ENCODE measurements around the gene ANKRD29.
"Not testable (repeated sequence)": the region's sequence is repeated elsewhere in the genome, so short reads cannot be mapped to it uniquely, and the experiment has no call there.

ANKRD29 gene

DNA sequence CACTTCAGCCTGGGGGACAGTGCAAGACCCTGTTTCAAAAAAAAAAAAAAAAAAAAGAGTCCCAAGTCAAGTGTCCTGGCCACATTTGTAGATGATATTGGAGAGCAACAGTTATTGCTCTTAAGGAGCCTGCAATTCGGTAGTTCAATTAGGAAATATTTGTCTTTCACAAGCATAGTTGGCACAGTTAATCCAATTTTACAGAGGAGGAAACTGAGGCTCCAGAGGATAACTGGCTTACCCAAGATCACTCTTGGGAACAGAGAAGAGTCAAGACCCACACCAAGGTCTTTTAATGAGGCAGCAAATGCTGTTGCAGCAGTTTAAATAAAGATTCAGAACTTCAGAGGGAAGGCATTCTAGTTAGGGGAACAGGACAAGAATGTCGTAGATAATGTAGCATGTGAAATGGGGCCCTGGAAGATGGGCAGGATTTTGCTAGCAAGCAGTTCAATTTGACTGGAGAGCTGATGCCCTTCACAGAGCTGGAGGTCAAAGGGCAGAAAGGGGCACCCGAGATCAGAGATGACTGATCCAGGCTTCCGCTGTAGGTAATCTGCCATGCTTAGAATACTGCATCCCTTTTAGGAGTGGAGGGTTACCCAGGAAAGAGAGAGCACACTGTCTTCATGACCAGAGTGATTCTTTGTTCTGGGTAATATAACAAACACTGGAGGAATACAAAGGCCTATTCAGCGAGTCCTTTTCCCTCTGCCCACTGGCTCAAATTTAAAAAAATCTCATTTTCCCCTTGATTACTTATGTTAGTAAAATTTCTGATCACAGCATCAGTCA lies 79.4 kb downstream of the ANKRD29 start:
- DNase-seq (ENCODE audit: low spot score), result no peak

DNA sequence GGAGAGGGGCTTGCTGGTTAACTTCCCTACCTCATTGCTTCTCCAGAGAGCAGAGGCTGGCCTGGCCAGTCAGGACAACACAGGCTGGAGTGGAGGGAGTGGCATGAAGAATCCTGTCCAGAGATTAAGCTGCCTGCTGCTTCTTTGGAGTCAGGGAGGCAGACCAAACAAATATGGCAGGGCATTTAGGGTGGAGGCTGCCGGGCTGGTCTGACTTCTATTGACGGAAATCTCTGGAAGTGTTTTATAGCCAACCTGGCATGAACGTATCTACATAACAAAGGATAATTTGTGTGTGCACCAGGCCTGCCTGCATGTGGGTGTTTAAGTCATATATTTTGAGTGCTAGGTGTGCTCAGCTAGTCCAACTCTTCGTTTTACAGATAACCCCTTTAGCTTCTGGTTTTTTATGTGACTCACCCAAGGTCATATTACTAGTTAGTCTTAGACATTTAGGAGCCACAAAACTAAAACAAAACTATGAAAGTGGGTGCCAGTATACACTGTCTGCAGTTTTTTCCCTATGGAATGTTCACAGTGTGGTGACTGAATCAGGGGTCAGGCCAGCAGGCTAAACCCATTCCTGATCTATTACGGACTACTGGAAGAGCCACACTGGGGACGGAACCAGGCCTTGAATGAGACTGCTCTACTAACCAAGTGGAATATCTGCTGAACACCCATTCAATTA lies 81.9 kb downstream of the ANKRD29 start:
- no peak for DNase-seq (ENCODE audit: low spot score)

DNA sequence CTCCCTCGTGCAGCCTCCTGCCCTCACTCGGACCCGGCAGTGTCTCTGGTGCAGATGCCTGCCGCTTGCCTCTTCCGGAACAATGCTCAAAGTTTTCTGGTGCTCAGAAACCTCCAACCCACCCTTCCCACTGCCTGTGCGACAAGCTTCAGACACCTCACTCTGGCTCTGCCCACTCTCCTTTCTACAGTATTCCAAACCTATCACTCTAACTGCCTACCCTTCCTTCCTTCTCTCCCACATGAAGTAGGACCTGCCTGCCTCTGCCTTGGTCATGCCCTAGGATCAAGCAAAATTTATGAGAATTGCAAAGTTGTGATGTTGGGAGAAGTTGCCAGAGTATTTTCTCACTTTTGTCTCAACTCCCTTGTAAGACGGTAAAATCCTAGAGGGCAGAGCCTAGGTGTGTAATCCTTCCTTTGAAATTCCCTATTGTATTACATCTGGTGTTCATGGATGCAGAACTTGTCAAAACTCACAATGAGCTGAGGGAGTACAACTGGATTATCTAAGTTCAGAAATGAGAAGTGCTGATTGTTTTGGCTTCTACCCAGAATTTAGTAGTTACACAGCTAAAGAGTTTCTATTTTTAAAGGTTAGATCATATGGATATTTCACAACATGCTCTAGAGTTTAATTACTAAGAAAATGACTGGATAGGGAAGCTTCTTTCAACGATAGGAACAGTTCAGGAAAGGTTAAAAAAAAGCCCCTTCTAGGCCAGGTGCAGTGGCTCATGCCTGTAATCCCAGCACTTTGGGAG lies 83.6 kb downstream of the ANKRD29 start:
- no peak for DNase-seq (ENCODE audit: low spot score)

DNA sequence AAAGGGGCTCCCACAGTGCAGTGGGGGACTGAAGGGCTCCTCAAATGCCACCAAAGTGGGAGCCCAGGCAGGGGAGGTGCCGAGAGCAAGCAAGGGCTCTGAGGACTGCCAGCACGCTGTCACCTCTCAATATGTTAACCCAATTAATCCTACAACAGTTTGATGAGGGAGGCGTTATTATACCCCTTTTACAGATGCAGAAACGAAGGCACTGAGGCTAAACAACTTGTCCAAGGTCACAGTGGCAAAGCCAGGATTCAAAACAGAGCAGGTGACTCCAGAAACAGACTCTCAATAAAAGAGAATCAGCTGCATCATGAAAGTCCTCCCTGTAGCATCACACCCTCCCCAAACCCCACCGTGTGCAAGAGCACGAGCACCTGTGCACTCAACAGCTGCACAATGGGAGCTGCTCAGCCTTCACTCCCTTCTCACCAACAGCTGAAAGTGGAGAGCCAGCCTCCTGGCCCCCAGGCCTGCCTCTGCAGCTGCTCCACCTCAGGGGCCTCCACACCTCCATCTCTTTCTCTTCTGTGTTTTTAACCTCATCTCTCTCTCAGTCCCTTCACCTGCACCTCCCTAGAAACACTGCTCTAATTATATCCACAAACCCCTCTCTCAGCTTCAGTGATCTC lies 84.5 kb downstream of the ANKRD29 start:
- DNase-seq (ENCODE audit: low spot score), result no peak

DNA sequence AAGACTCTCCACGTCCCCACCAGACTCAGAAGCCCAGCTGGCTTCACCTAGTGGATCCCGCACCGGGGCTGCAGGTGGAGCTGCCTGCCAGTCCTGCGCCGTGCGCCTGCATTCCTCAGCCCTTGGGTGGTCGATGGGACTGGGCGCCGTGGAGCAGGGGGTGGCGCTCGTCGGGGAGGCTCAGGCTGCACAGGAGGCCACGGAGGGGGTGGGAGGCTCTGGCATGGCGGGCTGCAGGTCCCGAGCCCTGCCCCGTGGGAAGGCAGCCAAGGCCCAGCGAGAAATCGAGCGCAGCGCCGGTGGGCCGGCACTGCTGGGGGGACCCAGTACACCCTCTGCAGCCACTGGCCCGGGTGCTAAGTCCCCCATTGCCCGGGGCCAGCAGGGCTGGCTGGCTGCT lies 85.2 kb downstream of the ANKRD29 start:
- not testable (repeated sequence) for DNase-seq (ENCODE audit: low spot score)

DNA sequence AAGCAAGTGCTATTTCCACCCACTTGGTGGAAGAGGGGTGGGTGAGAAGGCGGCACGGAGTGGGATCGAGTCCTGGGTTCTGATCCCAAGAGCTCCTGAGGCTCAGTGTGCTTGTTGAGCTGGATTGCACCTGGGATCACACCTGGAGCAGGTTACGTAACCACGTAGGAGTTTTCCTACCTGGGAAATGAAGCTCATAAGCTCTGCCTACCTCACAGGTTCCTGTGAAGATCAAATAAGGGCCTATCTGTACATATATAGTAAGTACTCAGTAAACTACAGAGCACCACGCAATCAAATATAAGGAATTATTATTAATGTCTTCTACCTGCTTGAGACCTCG lies 87.4 kb downstream of the ANKRD29 start:
- DNase-seq (ENCODE audit: low spot score), result no peak

DNA sequence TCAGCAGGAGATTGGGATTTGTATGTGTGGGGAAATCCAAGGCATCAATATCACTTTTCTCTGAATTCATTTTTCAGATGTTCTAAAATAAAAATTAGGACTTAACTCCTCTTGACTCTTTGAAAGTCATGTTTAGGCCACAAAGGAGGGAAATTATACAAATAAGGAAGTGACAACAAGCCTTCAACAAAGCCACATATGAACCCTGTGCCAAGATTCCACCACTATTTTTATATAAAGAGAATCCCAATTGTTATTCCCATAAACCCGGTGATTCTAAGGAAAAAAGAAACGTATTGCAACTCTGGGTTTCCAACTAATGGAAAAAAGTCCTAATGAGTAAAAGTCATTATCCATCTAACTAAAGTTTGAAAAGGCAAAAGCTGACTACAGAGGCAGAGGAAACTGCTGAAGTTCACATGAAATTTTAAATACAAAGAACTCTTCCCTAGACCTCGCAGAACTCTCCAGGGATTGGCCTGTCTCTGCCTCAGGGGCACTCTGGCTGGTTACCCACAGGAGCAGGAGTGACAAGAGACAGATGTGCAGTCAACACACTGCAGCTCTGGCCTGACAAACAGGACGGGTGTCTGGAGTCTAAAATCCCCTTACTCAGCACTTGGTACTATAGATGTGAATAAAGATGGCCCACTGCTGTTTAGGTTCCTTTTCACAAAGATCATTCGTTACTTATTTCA lies 88.0 kb downstream of the ANKRD29 start:
- DNase-seq (ENCODE audit: low spot score), result no peak

DNA sequence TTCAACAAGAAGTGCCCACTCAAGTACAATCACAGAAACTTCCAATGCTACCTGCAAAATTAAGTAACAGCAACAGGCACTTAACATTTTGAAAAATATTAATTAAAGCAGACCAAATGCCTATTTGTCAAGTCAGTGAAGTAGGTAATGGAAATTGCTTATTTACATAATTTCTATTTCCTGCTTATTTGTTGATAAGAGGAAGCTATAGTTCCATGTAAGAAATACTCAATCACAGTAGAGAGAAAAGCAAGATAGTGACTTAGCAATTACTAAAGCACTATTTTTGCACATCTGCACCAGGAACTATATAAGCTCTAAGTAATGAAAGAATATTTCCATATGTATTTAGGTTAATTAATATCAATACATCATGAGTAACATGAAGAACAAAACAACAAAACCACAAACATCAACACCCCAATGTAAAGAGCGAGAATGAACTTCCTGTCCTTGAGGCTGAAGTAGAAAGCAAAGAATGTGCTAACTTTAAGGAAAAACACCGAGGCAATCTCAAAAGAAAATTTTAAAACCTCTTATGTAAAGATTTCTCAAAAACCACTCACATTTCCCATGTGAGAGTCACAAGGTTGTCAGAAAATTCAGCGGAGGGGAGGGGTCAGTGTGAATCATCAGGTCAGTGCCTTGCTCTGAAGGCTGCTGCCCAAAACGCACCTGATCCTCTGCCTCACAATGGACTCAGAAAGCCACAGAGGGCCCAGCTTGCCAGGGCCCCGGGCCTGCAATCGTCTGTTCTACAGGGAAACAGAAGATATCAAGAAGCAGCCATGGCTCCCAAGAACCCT lies 88.9 kb downstream of the ANKRD29 start:
- no peak for DNase-seq (ENCODE audit: low spot score)

DNA sequence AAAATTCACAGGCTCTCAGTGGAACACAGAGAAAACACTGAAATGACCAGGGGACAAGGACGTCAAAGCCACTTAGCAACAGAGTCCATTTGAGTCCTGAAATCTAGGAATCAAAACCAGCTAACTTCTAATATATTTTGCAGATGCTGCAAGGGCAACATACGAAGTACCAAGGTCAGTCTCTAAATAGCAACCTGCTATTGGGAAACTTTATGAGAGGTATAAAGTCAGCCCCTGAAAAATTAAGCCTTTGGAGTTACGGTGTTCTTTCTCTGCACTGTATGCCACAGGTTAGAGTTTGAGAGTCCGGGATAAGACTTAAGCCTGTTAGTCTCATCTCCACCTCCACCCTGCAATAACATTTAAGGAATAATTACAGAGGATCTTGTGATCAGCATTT lies 89.7 kb downstream of the ANKRD29 start:
- no peak for DNase-seq (ENCODE audit: low spot score)

DNA sequence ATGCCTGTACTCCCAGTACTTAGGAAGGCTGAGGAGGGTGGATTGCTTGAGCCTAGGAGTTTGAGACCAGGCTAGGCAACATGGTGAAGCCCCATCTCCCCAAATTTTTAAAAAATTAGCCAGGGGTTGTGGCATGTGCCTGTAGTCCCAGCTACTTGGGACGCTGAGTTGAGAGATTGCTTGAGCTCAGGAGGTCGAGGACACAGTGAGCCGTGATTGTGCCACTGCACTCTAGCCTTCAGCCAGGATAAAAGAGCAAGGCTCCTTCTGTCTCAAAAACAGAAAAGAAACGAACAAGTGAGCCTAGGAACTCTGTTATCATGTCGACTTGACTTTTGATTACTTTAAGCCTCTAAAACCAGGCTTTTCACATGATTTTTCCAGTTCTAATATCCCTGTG lies 90.1 kb downstream of the ANKRD29 start:
- DNase-seq (ENCODE audit: low spot score), result no peak

DNA sequence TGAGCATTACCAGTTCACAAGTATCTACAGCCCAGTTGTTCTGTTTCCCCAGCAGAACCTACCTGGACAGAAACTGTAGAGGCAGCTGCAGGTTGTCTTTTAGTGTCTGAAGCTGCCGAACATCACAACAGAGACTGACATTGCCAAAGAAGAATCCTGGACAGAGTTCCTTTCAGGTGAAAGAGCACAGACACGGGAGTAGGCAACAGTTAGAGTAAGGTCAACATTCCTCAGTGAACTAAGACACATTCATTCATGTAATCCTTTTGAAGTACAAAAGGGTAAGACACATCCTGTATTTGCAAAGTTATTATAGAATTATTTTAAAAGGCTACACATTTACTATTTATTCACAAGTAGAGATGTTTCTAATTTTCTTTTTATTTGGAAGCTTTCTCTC lies 90.7 kb downstream of the ANKRD29 start:
- no peak for DNase-seq (ENCODE audit: low spot score)

DNA sequence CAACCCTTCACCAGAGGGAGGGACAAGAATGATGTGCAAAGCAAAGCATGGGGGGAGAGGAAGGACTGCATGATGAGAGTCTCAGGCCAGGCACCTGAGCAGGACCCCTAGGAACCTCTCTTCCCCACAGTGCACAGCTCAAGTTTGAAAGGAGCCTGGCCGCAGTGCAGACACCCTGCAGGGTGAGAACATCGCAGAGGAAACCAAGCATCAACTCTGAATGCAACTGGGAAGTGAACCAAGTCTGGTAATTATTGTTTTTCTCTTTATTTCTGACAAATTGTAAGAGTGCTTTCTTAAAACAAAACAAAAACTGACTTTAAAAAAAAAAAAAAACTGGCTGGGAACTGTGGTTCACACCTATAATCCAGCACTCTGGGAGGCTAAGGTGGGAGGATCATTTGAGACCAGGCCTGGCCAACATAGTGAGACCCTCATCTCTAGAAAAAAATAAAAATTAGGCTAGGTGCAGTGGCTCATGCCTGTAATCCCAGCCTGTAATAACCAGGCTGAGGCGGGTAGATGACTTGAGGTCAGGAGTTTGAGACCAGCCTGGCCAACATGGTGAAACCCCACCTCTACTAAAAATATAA lies 91.7 kb downstream of the ANKRD29 start:
- DNase-seq (ENCODE audit: low spot score), result no peak

DNA sequence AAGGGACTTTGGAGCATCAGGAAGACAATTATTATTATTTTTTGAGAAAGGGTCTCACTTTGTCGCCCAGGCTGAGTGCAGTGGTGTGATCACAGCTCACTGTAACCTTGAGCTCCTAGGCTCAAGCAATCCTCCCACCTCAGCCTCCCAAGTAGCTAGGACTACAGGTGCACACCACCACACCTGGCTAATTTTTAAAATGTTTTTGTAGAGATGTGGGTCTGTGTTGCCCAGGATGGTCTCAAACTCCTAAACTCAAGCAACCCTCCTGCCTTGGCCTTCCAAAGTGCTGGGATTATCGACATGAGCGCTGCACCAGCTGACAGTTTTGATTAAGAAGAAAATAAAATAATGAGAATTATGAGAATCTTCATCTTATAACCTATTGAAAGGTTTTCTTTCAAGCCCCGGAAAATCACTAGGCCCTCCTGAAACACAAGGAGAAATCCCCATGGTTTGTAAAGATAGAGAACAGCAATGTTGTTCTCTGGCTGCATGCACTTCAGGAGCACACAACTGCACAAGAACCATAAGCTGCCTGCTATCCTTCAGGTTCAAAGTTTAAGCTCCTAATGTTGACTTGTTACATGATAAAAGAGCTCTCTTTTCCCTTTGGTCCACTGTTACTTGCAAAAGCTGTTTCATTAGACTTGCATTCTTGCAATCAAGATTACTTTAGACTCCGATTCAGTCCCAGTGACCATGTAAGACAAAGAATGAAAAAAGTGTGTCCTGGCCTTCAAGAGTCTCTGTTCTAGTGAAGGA lies 93.2 kb downstream of the ANKRD29 start:
- no peak for DNase-seq (ENCODE audit: low spot score)

DNA sequence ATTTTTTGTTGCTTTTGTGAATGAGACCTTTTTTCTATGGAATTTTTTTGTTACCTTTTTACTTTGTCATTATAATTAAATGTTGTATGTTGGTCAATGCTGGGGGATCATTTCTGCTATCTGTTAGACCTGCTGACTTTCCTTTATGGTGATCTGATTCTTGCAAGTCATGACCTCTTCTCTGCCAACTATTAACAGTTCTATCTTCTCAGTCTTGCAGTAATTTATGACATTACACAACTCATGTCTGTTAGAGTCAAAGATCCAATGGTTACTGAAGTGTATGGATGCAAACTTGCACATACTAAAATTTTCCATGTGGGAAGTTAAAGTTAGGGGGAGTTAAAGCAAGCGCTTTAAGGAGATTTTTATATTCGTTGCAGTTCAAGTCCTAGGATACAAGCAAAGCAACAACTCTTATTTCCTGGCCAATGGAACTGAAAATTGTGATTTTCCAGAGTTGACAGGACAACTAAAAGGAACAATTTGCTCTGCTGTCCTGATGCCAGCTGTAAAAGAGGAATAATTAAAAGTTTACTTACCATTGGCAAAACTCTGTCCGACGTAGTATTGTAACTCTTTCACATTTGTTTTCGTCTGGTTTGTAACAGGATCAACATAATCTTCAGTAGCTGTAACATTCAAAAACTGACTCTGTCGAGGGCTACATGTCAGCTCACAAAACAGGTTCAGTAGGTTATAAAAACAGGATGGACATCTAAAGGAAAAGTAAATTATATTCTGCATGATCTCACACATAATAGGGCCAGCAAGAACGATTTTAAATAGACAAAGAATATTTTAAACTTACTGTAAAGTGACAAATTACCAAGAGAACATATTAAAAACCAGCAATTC lies 94.2 kb downstream of the ANKRD29 start:
- DNase-seq (ENCODE audit: low spot score), result no peak

DNA sequence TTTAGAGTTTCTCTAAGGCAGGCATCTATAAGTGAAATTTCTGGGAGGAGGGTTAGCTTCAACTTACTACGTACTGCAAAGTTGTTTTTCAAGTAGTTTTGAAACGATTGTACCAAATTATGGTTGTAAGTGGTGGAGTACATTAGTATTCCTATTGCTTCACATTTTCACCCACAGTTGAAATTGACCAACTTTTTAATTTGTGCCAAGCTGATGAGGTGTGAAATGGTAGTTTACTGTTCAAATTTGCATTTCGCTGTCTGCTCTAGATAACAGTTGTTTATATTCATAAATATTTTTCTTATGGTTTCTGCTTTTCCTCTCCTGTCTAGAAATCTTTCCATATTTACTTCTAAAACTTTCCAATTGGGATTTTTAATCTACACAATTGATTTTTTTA lies 95.0 kb downstream of the ANKRD29 start:
- no peak for DNase-seq (ENCODE audit: low spot score)

DNA sequence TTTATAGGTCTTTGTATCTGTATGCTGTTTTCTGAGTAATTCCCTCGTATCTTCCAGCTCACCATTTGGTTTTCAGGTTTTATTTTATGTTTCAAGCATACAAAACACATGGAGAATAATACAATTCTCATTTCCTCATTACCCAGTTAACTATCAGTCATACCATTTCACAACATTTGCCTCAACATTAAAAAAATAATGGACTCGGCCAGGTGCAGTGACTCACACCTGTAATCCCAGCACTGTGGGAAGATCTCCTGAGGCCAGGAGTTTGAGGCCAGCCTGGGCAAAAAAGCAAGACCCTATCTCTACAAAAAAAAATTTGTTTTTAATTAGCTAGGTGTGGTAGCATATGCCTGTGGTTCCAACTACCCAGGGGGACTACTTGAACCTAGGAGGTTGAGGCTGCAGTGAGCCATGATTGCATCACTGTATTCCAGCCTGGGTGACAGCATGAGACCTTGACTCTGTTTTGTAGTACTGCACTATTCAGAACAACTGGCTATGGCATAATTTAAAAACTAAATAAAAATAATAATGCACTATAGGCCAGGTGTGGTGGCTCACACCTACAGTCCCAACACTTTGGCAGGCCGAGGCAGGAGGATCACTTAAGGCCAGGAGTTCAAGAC lies 96.7 kb downstream of the ANKRD29 start:
- DNase-seq (ENCODE audit: low spot score), result no peak

DNA sequence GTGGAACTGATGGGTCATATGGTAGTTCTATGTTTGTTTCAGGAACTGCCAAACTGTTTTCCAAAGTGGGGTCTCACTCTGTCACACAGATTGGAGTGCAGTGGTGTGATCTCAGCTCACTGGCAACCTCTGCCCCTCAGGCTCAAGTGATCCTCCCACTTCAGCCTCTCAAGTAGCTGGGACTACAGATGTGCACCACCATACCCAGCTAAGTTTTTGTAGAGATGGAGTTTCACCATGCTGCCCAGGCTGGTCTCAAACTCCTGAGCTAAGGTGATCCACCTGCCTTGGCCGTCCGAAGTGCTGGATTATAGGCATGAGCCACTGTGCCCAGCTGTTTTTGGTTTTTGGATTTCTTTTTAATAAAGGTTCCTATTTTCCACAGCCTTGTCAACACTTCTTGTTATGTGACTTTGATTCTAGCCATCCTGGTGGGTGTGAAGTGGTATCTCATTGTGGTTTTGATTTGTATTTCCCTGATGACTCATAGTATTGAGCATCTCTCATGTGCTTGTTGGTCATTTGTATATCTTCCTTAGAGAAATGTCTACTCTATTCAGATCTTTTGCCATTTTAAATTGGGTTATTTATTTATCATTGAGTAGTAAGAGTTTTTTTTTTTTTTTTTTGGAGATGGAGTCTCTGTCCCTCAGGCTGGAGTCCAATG lies 99.2 kb downstream of the ANKRD29 start:
- no peak for DNase-seq (ENCODE audit: low spot score)

DNA sequence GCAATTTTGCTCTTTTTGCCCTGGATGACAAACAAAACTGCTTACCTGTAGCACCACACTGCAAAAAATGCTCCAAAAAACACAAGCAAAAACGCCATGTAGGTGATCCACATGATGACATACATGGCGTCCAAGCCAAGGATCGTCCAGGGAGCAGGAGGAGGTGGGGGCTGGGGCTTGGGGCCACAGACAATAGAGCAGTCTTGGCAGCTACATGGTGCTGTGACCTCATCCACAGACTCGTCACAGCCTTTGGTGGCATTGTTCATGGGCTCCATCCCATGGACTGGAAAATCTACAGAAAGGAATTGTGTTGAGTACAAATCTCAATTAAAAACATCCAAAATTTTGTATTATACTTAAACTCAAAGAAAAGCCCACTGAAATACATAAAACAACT lies 102.5 kb downstream of the ANKRD29 start:
- no peak for DNase-seq (ENCODE audit: low spot score)

Data from D341Med (cell line).